ENCODE data around the gene LRRC74B.
A peak's percentile ranks its signal among the peaks of the same experiment; 100 is the strongest.

Gene LRRC74B

GRCh38 chr22:21013657-21014201 lies 32.0 kb upstream of the LRRC74B start:
- no peak for FAIRE-seq
- DNase-seq (ENCODE audit: extremely low spot score, insufficient read length, low read depth), result no peak

DNA sequence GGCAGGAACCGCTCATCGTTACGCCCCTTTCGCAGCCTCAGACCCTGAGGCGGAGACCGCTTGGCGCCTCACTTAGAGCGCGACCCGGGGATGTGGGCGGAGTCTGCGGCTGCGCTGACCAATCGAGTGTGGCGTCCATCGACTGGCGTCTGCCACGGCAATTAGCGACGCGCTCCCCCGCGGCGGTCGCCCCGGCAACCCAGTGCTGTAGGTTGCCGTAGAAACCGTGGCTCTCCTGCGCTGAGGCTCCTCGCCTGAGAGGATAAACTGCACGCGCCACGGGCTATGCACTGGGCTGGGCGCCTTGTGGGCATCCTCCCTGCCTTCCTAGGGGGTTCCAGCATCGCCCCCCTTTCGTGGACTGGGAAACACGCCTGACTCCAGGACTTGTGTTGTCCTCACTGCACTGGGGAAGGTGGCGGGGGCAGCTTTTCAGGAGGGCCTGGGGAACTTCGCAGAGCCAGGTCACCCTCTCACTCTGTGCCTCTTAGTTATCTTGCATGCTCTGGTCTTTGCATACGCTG lies 31.5 kb upstream of the LRRC74B start:
- DNase-seq (ENCODE audit: extremely low spot score, insufficient read length, low read depth) (peak; percentile 94), FAIRE-seq (peak; percentile 96)

- no peak for DNase-seq (ENCODE audit: extremely low spot score, insufficient read length, low read depth)
- FAIRE-seq, result no peak
These were observed 30.9 kb upstream of the LRRC74B start, which contains the start of gene P2RX6 for GRCh38 chr22:21014726-21015465. P2RX6 (plus strand) TSS chr22:21015165; CDS start chr22:21015175, 10 bp downstream.

GRCh38 chr22:21015466-21016006 lies 30.2 kb upstream of the LRRC74B start:
- no peak for FAIRE-seq
- no peak for DNase-seq (ENCODE audit: extremely low spot score, insufficient read length, low read depth)

DNA sequence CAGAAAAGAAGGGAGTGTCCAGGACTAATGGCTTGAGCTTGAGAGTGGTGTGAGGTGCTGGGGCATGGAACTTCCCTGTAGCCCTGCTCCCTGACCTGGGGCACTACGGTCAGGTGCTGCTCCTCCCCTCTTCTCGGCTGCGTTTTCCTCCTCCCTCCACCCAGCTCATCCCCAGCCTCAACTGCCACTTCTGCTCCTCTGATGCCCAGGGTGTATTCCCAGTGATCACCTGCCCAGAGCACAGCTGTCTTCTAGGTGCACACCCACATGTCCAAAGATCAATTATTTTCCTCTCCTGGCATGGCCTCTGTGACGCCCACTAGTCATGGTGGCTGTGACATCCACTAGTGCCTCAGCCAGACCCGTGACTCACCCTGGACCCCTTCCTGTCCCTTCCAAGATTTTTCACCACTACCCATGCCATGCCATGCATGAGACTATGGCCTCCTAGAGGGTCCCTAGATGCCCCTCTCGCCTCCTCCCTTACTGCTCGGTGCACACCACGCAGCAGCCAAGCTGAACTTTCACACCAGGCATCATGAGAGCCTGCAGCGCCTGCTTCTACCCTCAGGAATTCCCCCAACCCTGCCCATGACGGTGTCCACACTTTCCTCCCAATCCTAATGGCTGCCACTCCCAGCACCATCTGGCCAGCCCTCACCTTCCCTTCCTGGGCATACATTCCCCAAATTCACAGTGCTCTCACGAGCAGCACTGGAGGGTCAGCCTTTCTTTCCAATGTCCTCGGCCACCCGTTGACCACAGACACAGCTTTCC lies 28.9 kb upstream of the LRRC74B start:
- no peak for DNase-seq (ENCODE audit: extremely low spot score, insufficient read length, low read depth)
- FAIRE-seq, result no peak

DNA sequence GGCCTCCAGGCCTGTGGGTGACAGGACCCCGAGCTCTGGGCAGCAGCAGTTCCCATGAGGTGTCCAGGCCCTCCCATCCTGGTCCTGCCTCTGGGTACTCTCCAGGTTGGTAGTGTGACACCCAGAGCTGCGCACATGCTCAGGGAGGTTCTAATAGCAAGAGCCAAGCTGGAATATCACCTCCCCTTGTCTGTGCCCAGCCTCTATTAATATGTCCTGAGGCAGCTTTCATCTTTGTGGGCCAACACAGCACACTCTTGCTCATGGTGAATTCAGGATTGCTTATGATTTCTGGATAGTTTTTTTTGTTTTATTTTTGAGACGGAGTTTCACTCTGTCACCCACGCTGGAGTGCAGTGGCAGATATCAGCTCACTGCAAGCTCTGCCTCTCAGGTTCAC lies 27.4 kb upstream of the LRRC74B start:
- DNase-seq (ENCODE audit: extremely low spot score, insufficient read length, low read depth) (no peak), FAIRE-seq (no peak)

DNA sequence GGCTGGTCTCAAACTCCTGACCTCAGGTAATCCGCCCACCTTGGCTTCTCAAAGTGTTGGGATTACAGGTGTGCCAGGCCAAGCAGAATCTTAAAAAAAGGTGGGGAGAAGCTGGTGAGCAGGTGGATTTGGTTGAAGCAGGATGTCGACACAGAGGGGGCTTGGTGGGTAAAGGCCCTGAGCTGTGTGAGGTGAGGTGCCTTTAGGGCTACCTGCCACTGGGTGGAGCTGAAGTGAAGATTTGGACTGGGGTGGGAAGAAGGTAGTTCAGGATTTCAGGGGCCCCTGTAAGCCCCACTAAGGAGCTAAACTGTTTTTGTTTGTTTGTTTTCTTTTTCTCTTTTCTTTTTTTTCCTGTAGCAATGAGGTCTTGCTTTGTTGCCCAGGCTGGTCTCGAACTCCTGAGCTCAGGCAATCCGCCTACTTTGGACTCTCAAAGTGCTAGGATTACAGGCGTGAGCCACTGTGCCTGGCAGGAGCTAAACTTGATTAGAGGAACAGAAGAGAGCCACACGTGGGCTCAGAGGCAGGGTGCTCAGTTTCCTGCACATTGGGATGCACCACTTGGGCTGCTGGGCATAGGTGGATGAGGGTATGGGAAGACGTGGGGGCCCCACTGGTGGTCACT lies 24.8 kb upstream of the LRRC74B start:
- peak; percentile 41 for FAIRE-seq
- no peak for DNase-seq (ENCODE audit: extremely low spot score, insufficient read length, low read depth)

- FAIRE-seq (no peak), DNase-seq (ENCODE audit: extremely low spot score, insufficient read length, low read depth) (no peak)
These were observed 23.2 kb upstream of the LRRC74B start for GRCh38 chr22:21022507-21022906.

GRCh38 chr22:21022955-21023614 lies 22.7 kb upstream of the LRRC74B start:
- FAIRE-seq (no peak), DNase-seq (ENCODE audit: extremely low spot score, insufficient read length, low read depth) (no peak)

- no peak for DNase-seq (ENCODE audit: extremely low spot score, insufficient read length, low read depth)
- FAIRE-seq, result no peak
These were observed 20.5 kb upstream of the LRRC74B start for GRCh38 chr22:21025266-21025665.

GRCh38 chr22:21025763-21026755 lies 19.7 kb upstream of the LRRC74B start:
- no peak for FAIRE-seq
- no peak for DNase-seq (ENCODE audit: extremely low spot score, insufficient read length, low read depth)

- FAIRE-seq (no peak), DNase-seq (ENCODE audit: extremely low spot score, insufficient read length, low read depth) (no peak)
These were observed 18.7 kb upstream of the LRRC74B start for GRCh38 chr22:21026783-21027692.

GRCh38 chr22:21028277-21029251 lies 17.2 kb upstream of the LRRC74B start:
- no peak for FAIRE-seq

GRCh38 chr22:21029486-21030025 lies 16.2 kb upstream of the LRRC74B start:
- FAIRE-seq (no peak), DNase-seq (ENCODE audit: extremely low spot score, insufficient read length, low read depth) (no peak)

More at GRCh38 chr22:21028277-21029251, 17.2 kb upstream of the LRRC74B start:
- no peak for DNase-seq (ENCODE audit: extremely low spot score, insufficient read length, low read depth)

DNA sequence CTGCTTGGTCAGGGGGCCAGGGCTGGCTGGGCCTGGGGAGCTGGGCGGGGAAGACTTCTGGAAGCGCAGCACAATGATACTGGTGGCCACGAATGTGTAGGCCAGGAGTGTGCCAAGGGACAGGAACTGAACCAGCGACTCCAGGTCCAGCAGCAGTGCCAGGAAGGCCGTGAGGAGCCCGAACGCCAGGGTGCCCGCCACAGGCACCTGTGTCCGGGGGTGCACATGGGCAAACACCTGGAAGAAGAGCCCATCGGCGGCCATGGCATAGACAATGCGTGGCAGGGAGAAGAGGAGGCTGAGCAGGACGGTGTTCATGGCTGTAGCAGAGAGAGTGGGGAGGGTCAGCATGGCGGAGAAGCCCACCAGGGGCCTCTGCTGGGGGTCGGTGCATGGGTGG lies 15.7 kb upstream of the LRRC74B start:
- DNase-seq (ENCODE audit: extremely low spot score, insufficient read length, low read depth), result no peak
- FAIRE-seq, result no peak
